22Rv1 (cell line): ENCODE results near the gene NDFIP2.

Experiments used
- ZFX ChIP-seq: fragments of 450-650 bp; IDR thresholded peaks from 2 replicates; pipeline ENCODE4 v1.6.1; 2017; ENCODE audit warnings: antibody characterized with exemption, borderline replicate concordance
- TF ChIP-seq, protein P1 (sequence below): fragments of 450-650 bp; IDR thresholded peaks from 2 replicates; pipeline ENCODE4 v1.5.1; 2017; ENCODE audit warnings: mild to moderate bottlenecking

- TF ChIP-seq, protein P1, sequence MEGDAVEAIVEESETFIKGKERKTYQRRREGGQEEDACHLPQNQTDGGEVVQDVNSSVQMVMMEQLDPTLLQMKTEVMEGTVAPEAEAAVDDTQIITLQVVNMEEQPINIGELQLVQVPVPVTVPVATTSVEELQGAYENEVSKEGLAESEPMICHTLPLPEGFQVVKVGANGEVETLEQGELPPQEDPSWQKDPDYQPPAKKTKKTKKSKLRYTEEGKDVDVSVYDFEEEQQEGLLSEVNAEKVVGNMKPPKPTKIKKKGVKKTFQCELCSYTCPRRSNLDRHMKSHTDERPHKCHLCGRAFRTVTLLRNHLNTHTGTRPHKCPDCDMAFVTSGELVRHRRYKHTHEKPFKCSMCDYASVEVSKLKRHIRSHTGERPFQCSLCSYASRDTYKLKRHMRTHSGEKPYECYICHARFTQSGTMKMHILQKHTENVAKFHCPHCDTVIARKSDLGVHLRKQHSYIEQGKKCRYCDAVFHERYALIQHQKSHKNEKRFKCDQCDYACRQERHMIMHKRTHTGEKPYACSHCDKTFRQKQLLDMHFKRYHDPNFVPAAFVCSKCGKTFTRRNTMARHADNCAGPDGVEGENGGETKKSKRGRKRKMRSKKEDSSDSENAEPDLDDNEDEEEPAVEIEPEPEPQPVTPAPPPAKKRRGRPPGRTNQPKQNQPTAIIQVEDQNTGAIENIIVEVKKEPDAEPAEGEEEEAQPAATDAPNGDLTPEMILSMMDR = no peak
- no peak for TF ChIP-seq ZFX
Observed at GRCh38 chr13:79585033-79585432, 104.1 kb downstream of the NDFIP2 start.
